Activated CD8-positive, alpha-beta T cell treated with anti-CD3 and anti-CD28 coated beads, Interleukin-2, amount 10 ng/mL, durations not matched to agents 7 days and 5 days (primary cell): ENCODE measurements around the gene LHFPL6. TPM values are rescaled to one million over a fixed set of nuclear protein-coding genes. Genes with fewer than 3 reads are reported as not detected.

Experiments used
- ATAC-seq: fragments of 150-1000 bp; cut with Tn5 transposase; one replicate; pipeline ENCODE4 v1.10.0; 2021; ENCODE audit warnings: moderate library complexity
- CTCF ChIA-PET: fragments of 350-600 bp; sonication (Branson Sonifier 250); formaldehyde crosslinking; loops from one replicate; lab custom pipeline; 2021; ENCODE audit warnings: antibody characterized with exemption; lab: Charles Lee
- POLR2A ChIA-PET: fragments of 350-600 bp; sonication (Branson Sonifier 250); formaldehyde crosslinking; loops from one replicate; lab custom pipeline; 2021; ENCODE audit warnings: antibody characterized with exemption; lab: Charles Lee
- DNase-seq: peaks from one replicate; pipeline ENCODE4 v3.0.0-alpha.2; 2020
- H3K27ac Mint-ChIP-seq: one replicate; pipeline ENCODE4 v1.8.0; 2021; ENCODE audit warnings: mild to moderate bottlenecking, mixed read lengths
- H3K27me3 Mint-ChIP-seq: one replicate; pipeline ENCODE4 v1.8.0; 2021; ENCODE audit warnings: low read depth, mixed read lengths
- H3K36me3 Mint-ChIP-seq: one replicate; pipeline ENCODE4 v1.8.0; 2021; ENCODE audit warnings: low read depth, mixed read lengths
- H3K4me1 Mint-ChIP-seq: one replicate; pipeline ENCODE4 v1.8.0; 2021; ENCODE audit warnings: low read depth, mixed read lengths
- H3K4me3 Mint-ChIP-seq: one replicate; pipeline ENCODE4 v1.8.0; 2021; ENCODE audit warnings: mild to moderate bottlenecking, mixed read lengths
- H3K9me3 Mint-ChIP-seq: one replicate; pipeline ENCODE4 v1.8.0; 2022; ENCODE audit warnings: mixed read lengths; ENCODE audit not compliant: insufficient read depth
- total RNA-seq, 2 experiments: library from RNA; stranded (reverse); gene quantifications; one replicate each; pipeline ENCODE4 v1.2.3, GENCODE V29; 2021

The LHFPL6 gene
- total RNA-seq: under 1 TPM in 1 of 2 experiments, not detected in 1; 0.13 TPM

DNA sequence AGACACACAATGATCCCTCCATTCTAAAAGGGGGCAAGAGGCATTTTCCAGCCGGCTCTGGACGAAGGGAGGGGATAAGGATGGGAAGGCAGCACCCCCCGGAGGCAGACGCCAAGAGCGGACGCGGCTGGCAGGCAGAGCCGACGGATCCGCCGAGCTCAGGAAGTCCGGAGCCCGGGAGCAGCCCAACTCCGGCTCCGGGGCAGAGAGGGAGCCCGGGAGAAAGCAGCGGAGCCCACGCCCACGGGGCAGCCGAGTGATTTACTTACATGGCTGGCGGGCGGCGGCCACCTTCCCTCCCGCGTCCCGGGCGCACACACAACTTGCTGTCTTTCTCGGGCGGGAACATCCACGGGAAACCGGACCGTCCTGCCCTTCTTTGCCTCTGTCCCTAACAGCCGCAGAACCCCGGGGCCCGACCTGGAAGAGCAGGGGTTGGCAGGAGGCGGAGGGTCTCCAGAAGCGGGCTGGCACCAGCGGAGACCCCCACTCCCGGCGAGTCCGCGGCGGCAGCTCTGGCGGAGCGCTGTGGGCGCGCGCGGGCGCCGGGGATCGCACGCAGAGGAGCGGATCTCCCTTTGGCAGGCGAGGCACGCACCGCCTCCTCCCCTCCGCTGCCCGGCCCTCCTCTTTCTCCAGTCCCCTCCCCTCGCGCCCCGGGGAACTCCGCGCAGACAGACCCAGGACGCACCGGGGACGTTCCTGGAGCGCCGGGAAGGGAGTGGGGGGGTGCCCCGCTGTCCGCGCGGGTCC lies at the start of gene LHFPL6:
Gene LHFPL6 (minus strand): TSS at position 580 of the 753 bp plus-strand sequence.
- Mint-ChIP-seq H3K27me3 (peaks cover 49% of the 10 kb centered on the region), H3K27ac (no peak within 1 kb of the TSS), H3K36me3 (no peaks in the 10 kb centered on the region), H3K4me3 (peak within 1 kb of the TSS; percentile 65), H3K4me1 (peaks cover 9% of the 10 kb centered on the region), H3K9me3 (no peaks in the 10 kb centered on the region)
- peak; percentile 99 for ATAC-seq
- ChIA-PET CTCF (interaction anchor here (1.1 to 1.9 kb wide), 3 partner anchors 9 to 1073 kb away, joined by 3 to 9 read pairs (median 7); no protein-coding TSS in a partner anchor), POLR2A (no interaction called here)
- DNase-seq: peak; percentile 66

GRCh38 chr13:39646122-39646521 lies 43.1 kb upstream of the LHFPL6 start:
- POLR2A ChIA-PET: no interaction called here
- Mint-ChIP-seq H3K27me3 (peaks cover 12% of the 10 kb centered on the region), H3K27ac (no peak overlapping the region), H3K4me1 (no peaks in the 10 kb centered on the region), H3K36me3 (no peaks in the 10 kb centered on the region), H3K4me3 (no peak overlapping the region), H3K9me3 (no peaks in the 10 kb centered on the region)
- no peak for ATAC-seq
- DNase-seq: no peak
- CTCF ChIA-PET: no interaction called here

GRCh38 chr13:39641645-39642044 lies 38.7 kb upstream of the LHFPL6 start:
- ChIA-PET CTCF (no interaction called here), POLR2A (no interaction called here)
- Mint-ChIP-seq H3K9me3 (no peaks in the 10 kb centered on the region), H3K27me3 (peaks cover 16% of the 10 kb centered on the region), H3K4me3 (no peak overlapping the region), H3K4me1 (no peaks in the 10 kb centered on the region), H3K27ac (no peak overlapping the region), H3K36me3 (no peaks in the 10 kb centered on the region)
- no peak for ATAC-seq
- DNase-seq: no peak

GRCh38 chr13:39637890-39638289 lies 34.9 kb upstream of the LHFPL6 start:
- ATAC-seq (no peak), DNase-seq (no peak)
- Mint-ChIP-seq H3K4me3 (no peak overlapping the region), H3K27me3 (peaks cover 20% of the 10 kb centered on the region), H3K4me1 (no peaks in the 10 kb centered on the region), H3K27ac (no peak overlapping the region), H3K9me3 (no peaks in the 10 kb centered on the region), H3K36me3 (no peaks in the 10 kb centered on the region)
- ChIA-PET CTCF (no interaction called here), POLR2A (no interaction called here)

GRCh38 chr13:39635564-39635963 lies 32.6 kb upstream of the LHFPL6 start:
- CTCF ChIA-PET: no interaction called here
- no peak for ATAC-seq

GRCh38 chr13:39632994-39633393 lies 30.0 kb upstream of the LHFPL6 start:
- POLR2A ChIA-PET: no interaction called here

More at GRCh38 chr13:39635564-39635963, 32.6 kb upstream of the LHFPL6 start:
- Mint-ChIP-seq H3K9me3 (no peaks in the 10 kb centered on the region), H3K27me3 (peaks cover 16% of the 10 kb centered on the region), H3K27ac (no peak overlapping the region), H3K4me3 (no peak overlapping the region), H3K4me1 (no peaks in the 10 kb centered on the region), H3K36me3 (no peaks in the 10 kb centered on the region)
- DNase-seq: no peak
- POLR2A ChIA-PET: no interaction called here

DNA sequence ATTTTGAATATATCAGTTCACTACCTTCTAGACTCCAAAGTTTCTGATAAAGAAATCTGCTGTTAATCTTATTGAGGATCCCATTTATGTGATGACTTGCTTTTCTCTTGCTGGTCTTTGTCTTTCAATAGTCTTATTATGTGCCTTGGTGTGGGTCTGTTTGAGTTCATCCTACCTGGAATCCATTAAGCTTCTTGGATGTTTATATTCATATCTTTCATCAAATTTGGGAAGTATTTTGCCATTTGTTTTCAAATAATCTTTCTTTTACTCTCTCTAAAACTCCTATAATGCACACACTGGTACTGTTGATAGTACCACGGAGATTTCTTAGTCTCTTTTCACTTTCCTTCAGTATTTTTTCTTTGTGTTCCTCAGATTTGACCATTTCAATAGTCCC lies 28.3 kb upstream of the LHFPL6 start:
- Mint-ChIP-seq H3K9me3 (no peaks in the 10 kb centered on the region), H3K36me3 (no peaks in the 10 kb centered on the region), H3K27ac (no peak overlapping the region), H3K4me3 (no peak overlapping the region), H3K27me3 (peaks cover 11% of the 10 kb centered on the region), H3K4me1 (no peaks in the 10 kb centered on the region)
- no peak for DNase-seq
- CTCF ChIA-PET: interaction anchor here (0.8 kb wide), 1 partner anchor 15 kb away, joined by 4 read pairs; no protein-coding TSS in a partner anchor
- no peak for ATAC-seq
- POLR2A ChIA-PET: no interaction called here

More at GRCh38 chr13:39632994-39633393, 30.0 kb upstream of the LHFPL6 start:
- CTCF ChIA-PET: no interaction called here
- Mint-ChIP-seq H3K4me1 (no peaks in the 10 kb centered on the region), H3K27ac (no peak overlapping the region), H3K4me3 (no peak overlapping the region), H3K36me3 (no peaks in the 10 kb centered on the region), H3K9me3 (no peaks in the 10 kb centered on the region), H3K27me3 (peaks cover 11% of the 10 kb centered on the region)
- ATAC-seq: no peak
- no peak for DNase-seq

DNA sequence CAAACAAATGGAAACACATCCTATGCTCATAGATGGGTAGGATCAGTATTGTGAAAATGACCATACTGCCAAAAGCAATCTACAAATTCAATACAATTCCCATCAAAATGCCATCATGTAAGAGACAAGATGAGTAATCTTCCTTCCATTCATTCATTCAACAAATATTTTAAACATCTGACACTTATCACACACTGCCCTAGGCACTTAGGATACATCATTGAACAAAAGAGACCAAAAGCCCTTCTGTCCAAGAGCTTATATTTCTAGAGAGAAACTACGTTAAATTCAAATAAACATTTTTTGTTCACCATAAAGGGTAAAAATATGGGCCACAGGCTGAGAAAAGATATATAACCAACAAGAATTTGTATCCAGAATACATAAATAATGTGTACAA lies 20.5 kb upstream of the LHFPL6 start:
- Mint-ChIP-seq H3K27me3 (peaks cover 15% of the 10 kb centered on the region), H3K9me3 (no peaks in the 10 kb centered on the region), H3K36me3 (no peaks in the 10 kb centered on the region), H3K4me1 (no peaks in the 10 kb centered on the region), H3K27ac (no peak overlapping the region), H3K4me3 (no peak overlapping the region)
- POLR2A ChIA-PET: no interaction called here
- CTCF ChIA-PET: interaction anchor here (1.8 kb wide), 1 partner anchor 11 kb away, joined by 6 read pairs; no protein-coding TSS in a partner anchor
- DNase-seq (no peak), ATAC-seq (no peak)

- DNase-seq (no peak), ATAC-seq (no peak)
- no peaks in the 10 kb centered on the region for H3K4me1 Mint-ChIP-seq
- CTCF ChIA-PET: no interaction called here
- peaks cover 21% of the 10 kb centered on the region for H3K27me3 Mint-ChIP-seq
- H3K4me3 Mint-ChIP-seq: no peak overlapping the region
- H3K9me3 Mint-ChIP-seq: no peaks in the 10 kb centered on the region
- H3K36me3 Mint-ChIP-seq: no peaks in the 10 kb centered on the region
- H3K27ac Mint-ChIP-seq: no peak overlapping the region
- POLR2A ChIA-PET: no interaction called here
These were observed 15.6 kb upstream of the LHFPL6 start for GRCh38 chr13:39618561-39618960.

GRCh38 chr13:39616087-39616694 lies 13.2 kb upstream of the LHFPL6 start:
- H3K27ac Mint-ChIP-seq: no peak overlapping the region
- H3K9me3 Mint-ChIP-seq: no peaks in the 10 kb centered on the region

GRCh38 chr13:39612023-39612637 lies 9.1 kb upstream of the LHFPL6 start:
- ChIA-PET POLR2A (no interaction called here), CTCF (interaction anchor here (0.7 to 2.8 kb wide), 40 partner anchors 8 to 629 kb away, joined by 3 to 12 read pairs (median 4); partner anchors contain the start of genes COG6, LHFPL6, NHLRC3 and PROSER1)
- Mint-ChIP-seq H3K27ac (no peak overlapping the region), H3K4me3 (no peak overlapping the region), H3K9me3 (no peaks in the 10 kb centered on the region), H3K4me1 (no peaks in the 10 kb centered on the region), H3K27me3 (peaks cover 8% of the 10 kb centered on the region), H3K36me3 (no peaks in the 10 kb centered on the region)
- DNase-seq (peak; percentile 74), ATAC-seq (no peak)

More at GRCh38 chr13:39616087-39616694, 13.2 kb upstream of the LHFPL6 start:
- Mint-ChIP-seq H3K36me3 (no peaks in the 10 kb centered on the region), H3K27me3 (peaks cover 11% of the 10 kb centered on the region), H3K4me1 (no peaks in the 10 kb centered on the region), H3K4me3 (no peak overlapping the region)
- ChIA-PET CTCF (interaction anchor here (0.5 to 1.5 kb wide), 30 partner anchors 9 to 1436 kb away, joined by 3 to 18 read pairs (median 3); partner anchors contain the start of gene PROSER1), POLR2A (interaction anchor here (1.0 to 1.1 kb wide), 2 partner anchors 29 to 579 kb away, joined by 3 to 4 read pairs; no protein-coding TSS in a partner anchor)
- ATAC-seq (peak; percentile 76), DNase-seq (peak; percentile 57)
